Right atrium auricular region (tissue), 2 donors: Measurements from ENCODE around the gene SEMA3C. TPM values are rescaled to one million over a fixed set of nuclear protein-coding genes. Genes with fewer than 3 reads are reported as not detected.

Experiments used
- DNase-seq: peaks from one replicate; pipeline ENCODE4 v3.0.0-alpha.2; 2019; ENCODE audit warnings: low spot score
- H3K27ac ChIP-seq, 2 donors: fragments of 200-600 bp; sonication (generic); 1 replicate in 1 of 2; 2 replicates in 1 of 2; pipeline ENCODE4 v1.5.1; 2016 to 2019
- H3K27me3 ChIP-seq, 2 donors: fragments of 200-600 bp; sonication (generic); one replicate each; pipeline versions ENCODE4 v1.5.1 to v1.6.0; 2017 to 2019
- H3K36me3 ChIP-seq: fragments of 200-600 bp; sonication (generic); one replicate; pipeline ENCODE4 v1.5.1; 2016
- H3K4me1 ChIP-seq, 2 donors: fragments of 200-600 bp; sonication (generic); one replicate each; pipeline versions ENCODE4 v1.5.1 to v1.6.0; 2017 to 2019
- H3K4me3 ChIP-seq, 2 donors: fragments of 200-600 bp; sonication (generic); 1 replicate in 1 of 2; 2 replicates in 1 of 2; pipeline ENCODE4 v1.5.1; 2017 to 2019; ENCODE audit warnings: mild to moderate bottlenecking in 1 of 2, moderate library complexity in 1 of 2
- H3K9me3 ChIP-seq, 2 donors: fragments of 200-600 bp; sonication (generic); one replicate each; pipeline ENCODE4 v1.5.1; 2019
- CTCF ChIP-seq, 2 donors: fragments of 200-600 bp; sonication (generic); IDR thresholded peaks; one replicate each; pipeline ENCODE4 v1.5.1; 2019; ENCODE audit warnings: antibody characterized with exemption in 2 of 2
- total RNA-seq, 2 donors: library from RNA; depleted of rRNA; stranded (reverse); fragments of >200 nt; gene quantifications; one replicate each; pipeline ENCODE4 v1.1.0, GENCODE V29; 2016

The SEMA3C gene
- total RNA-seq, 2 donors from 2014 or later, result 58.3 to 61.6 TPM

- no peak for DNase-seq
- H3K9me3 ChIP-seq, result no peaks in the 10 kb centered on the region
- no peaks in the 10 kb centered on the region for H3K4me1 ChIP-seq
- H3K4me3 ChIP-seq, result no peak overlapping the region
- H3K36me3 ChIP-seq, result no peaks in the 10 kb centered on the region
- TF ChIP-seq CTCF (IDR thresholded peaks at IDR 0.05), result no peak
- H3K27me3 ChIP-seq, result no peaks in the 10 kb centered on the region
- H3K27ac ChIP-seq, result no peak overlapping the region
Observed at GRCh38 chr7:80802527-80802926, 116.3 kb downstream of the SEMA3C start.

- Histone ChIP-seq H3K9me3 (no peaks in the 10 kb centered on the region), H3K27me3 (no peaks in the 10 kb centered on the region), H3K36me3 (no peaks in the 10 kb centered on the region), H3K4me3 (no peak overlapping the region), H3K4me1 (peaks cover 0 to 18% of the 10 kb centered on the region in 2 donors), H3K27ac (peak overlapping the region; percentile 28)
- TF ChIP-seq CTCF (IDR thresholded peaks at IDR 0.05), result no peak
- DNase-seq, result no peak
Observed at GRCh38 chr7:80794631-80795573, 123.9 kb downstream of the SEMA3C start.

GRCh38 chr7:80791509-80791929, 127.3 kb downstream of the SEMA3C start:
- no peak for TF ChIP-seq CTCF (IDR thresholded peaks at IDR 0.05)
- no peak overlapping the region for H3K4me3 ChIP-seq
- H3K9me3 ChIP-seq, result no peaks in the 10 kb centered on the region
- H3K36me3 ChIP-seq, result no peaks in the 10 kb centered on the region
- no peaks in the 10 kb centered on the region for H3K27me3 ChIP-seq
- no peak for DNase-seq
- H3K27ac ChIP-seq, result peak overlapping the region; percentile 66 to 89
- peaks cover 0 to 18% of the 10 kb centered on the region in 2 donors for H3K4me1 ChIP-seq

GRCh38 chr7:80790877-80791276, 128.0 kb downstream of the SEMA3C start:
- Histone ChIP-seq H3K36me3 (no peaks in the 10 kb centered on the region), H3K4me3 (no peak overlapping the region), H3K27ac (peak overlapping the region; percentile 66 to 89), H3K4me1 (peaks cover 0 to 18% of the 10 kb centered on the region in 2 donors), H3K9me3 (no peaks in the 10 kb centered on the region), H3K27me3 (no peaks in the 10 kb centered on the region)
- DNase-seq, result no peak
- TF ChIP-seq CTCF (IDR thresholded peaks at IDR 0.05), result no peak

- no peak for DNase-seq
- Histone ChIP-seq H3K4me3 (no peak overlapping the region), H3K27me3 (no peaks in the 10 kb centered on the region), H3K27ac (no peak overlapping the region), H3K9me3 (no peaks in the 10 kb centered on the region), H3K4me1 (peaks cover 0 to 27% of the 10 kb centered on the region in 2 donors), H3K36me3 (no peaks in the 10 kb centered on the region)
- no peak for TF ChIP-seq CTCF (IDR thresholded peaks at IDR 0.05)
Observed at GRCh38 chr7:80787721-80788120, 131.1 kb downstream of the SEMA3C start.
